Peyer's patch (tissue), 4 donors: ENCODE data around the gene SLC12A8. TPM values are rescaled to one million over a fixed set of nuclear protein-coding genes. Genes with fewer than 3 reads are reported as not detected.

Source experiments
- DNase-seq, 3 donors: peaks; one replicate each; pipeline ENCODE4 v3.0.0-alpha.2; 2017 to 2019
- H3K27ac ChIP-seq, 4 donors: fragments of 200-600 bp; sonication (generic); one replicate each; pipeline ENCODE4 v1.5.1; 2016 to 2019
- H3K27me3 ChIP-seq, 2 donors: fragments of 200-600 bp; sonication (generic); one replicate each; pipeline ENCODE4 v1.5.1; 2019
- H3K36me3 ChIP-seq, 3 donors: fragments of 200-600 bp; sonication (generic); one replicate each; pipeline ENCODE4 v1.5.1; 2016 to 2019
- H3K4me1 ChIP-seq, 4 donors: fragments of 200-600 bp; sonication (generic); one replicate each; pipeline ENCODE4 v1.5.1; 2016 to 2019
- H3K4me3 ChIP-seq, 4 donors: fragments of 200-600 bp; sonication (generic); 1 replicate in 3 of 4; 2 replicates in 1 of 4; pipeline ENCODE4 v1.5.1; 2016 to 2019; ENCODE audit warnings: mild to moderate bottlenecking in 1 of 4
- H3K9me3 ChIP-seq, 4 donors: fragments of 200-600 bp; sonication (generic); one replicate each; pipeline ENCODE4 v1.5.1; 2016 to 2019; ENCODE audit warnings: mild to moderate bottlenecking in 1 of 4
- CTCF ChIP-seq, 6 experiments: fragments of 450-650 bp in 4 of 6; fragments of 200-600 bp in 2 of 6; sonication (generic) in 1 of 6; IDR thresholded peaks; one replicate each; pipeline ENCODE4 v1.5.1; 2017 to 2019; ENCODE audit warnings: antibody characterized with exemption in 6 of 6, mild to moderate bottlenecking in 3 of 6, moderate library complexity in 1 of 6
- POLR2A ChIP-seq, 2 donors: fragments of 450-650 bp; IDR thresholded peaks; one replicate each; pipeline ENCODE4 v1.5.1; 2017; ENCODE audit warnings: antibody characterized with exemption in 2 of 2, mild to moderate bottlenecking in 2 of 2, moderate library complexity in 2 of 2
- total RNA-seq, 4 donors: library from RNA; depleted of rRNA; stranded (reverse); fragments of >200 nt; gene quantifications; one replicate each; pipeline ENCODE4 v1.1.0, GENCODE V29; 2016

The SLC12A8 gene
- total RNA-seq, 4 donors from 2014 or later: 24.2 to 31.4 (median 26.3) TPM

- Histone ChIP-seq H3K36me3 (no peaks in the 10 kb centered on the region), H3K9me3 (no peaks in the 10 kb centered on the region), H3K4me3 (no peak overlapping the region), H3K27ac (peak overlapping the region; percentile 21 to 75 (median 60)), H3K27me3 (no peaks in the 10 kb centered on the region), H3K4me1 (no peaks in the 10 kb centered on the region)
- TF ChIP-seq CTCF (IDR thresholded peaks at IDR 0.05) (no peak), POLR2A (IDR thresholded peaks at IDR 0.05) (no peak)
- DNase-seq: peak in 1 of 3 donors; percentile 79
These were observed 83.0 kb downstream of the SLC12A8 start for GRCh38 chr3:125129512-125129997.

- H3K27me3 ChIP-seq: no peaks in the 10 kb centered on the region
- no peak for DNase-seq
- H3K4me3 ChIP-seq: no peak overlapping the region
- no peak for TF ChIP-seq CTCF (IDR thresholded peaks at IDR 0.05)
- TF ChIP-seq POLR2A (IDR thresholded peaks at IDR 0.05): no peak
- no peaks in the 10 kb centered on the region for H3K36me3 ChIP-seq
- no peaks in the 10 kb centered on the region for H3K4me1 ChIP-seq
- H3K9me3 ChIP-seq: no peaks in the 10 kb centered on the region
- peak overlapping the region; percentile 21 to 75 (median 60) for H3K27ac ChIP-seq
These were observed 83.6 kb downstream of the SLC12A8 start for GRCh38 chr3:125128861-125129501.

GRCh38 chr3:125126323-125126722 is 86.2 kb downstream of the SLC12A8 start:
- no peak for DNase-seq
- Histone ChIP-seq H3K27me3 (no peaks in the 10 kb centered on the region), H3K27ac (no peak overlapping the region), H3K4me1 (peaks cover 0 to 2% (median 0%) of the 10 kb centered on the region in 4 donors), H3K4me3 (no peak overlapping the region), H3K9me3 (no peaks in the 10 kb centered on the region), H3K36me3 (no peaks in the 10 kb centered on the region)
- TF ChIP-seq CTCF (IDR thresholded peaks at IDR 0.05) (no peak), POLR2A (IDR thresholded peaks at IDR 0.05) (no peak)

GRCh38 chr3:125125821-125126245 is 86.7 kb downstream of the SLC12A8 start:
- Histone ChIP-seq H3K4me3 (no peak overlapping the region), H3K27ac (no peak overlapping the region), H3K9me3 (no peaks in the 10 kb centered on the region), H3K36me3 (no peaks in the 10 kb centered on the region), H3K27me3 (no peaks in the 10 kb centered on the region), H3K4me1 (peaks cover 0 to 6% (median 0%) of the 10 kb centered on the region in 4 donors)
- no peak for DNase-seq
- no peak for TF ChIP-seq CTCF (IDR thresholded peaks at IDR 0.05)
- no peak for TF ChIP-seq POLR2A (IDR thresholded peaks at IDR 0.05)

- no peak for DNase-seq
- no peaks in the 10 kb centered on the region for H3K36me3 ChIP-seq
- no peak overlapping the region for H3K27ac ChIP-seq
- no peak overlapping the region for H3K4me3 ChIP-seq
- H3K9me3 ChIP-seq: no peaks in the 10 kb centered on the region
- H3K27me3 ChIP-seq: no peaks in the 10 kb centered on the region
- H3K4me1 ChIP-seq: peaks cover 0 to 15% (median 4%) of the 10 kb centered on the region in 4 donors
- TF ChIP-seq POLR2A (IDR thresholded peaks at IDR 0.05): no peak
These were observed 88.9 kb downstream of the SLC12A8 start for GRCh38 chr3:125123451-125124305.
